Stimulated activated naive CD8-positive, alpha-beta T cell treated with anti-CD3 and anti-CD28 coated beads, Interleukin-15, amount 100 ng/mL, for 72 hours (primary cell): Measurements from ENCODE around the gene ATRX.
"Not testable (repeated sequence)": the region's sequence is repeated elsewhere in the genome, so short reads cannot be mapped to it uniquely, and the experiment has no call there.

Experiments
- ATAC-seq: fragments of 150-1000 bp; cut with Tn5 transposase; 2 replicates; pipeline ENCODE4 v1.10.0; 2021; ENCODE audit warnings: mild to moderate bottlenecking, moderate library complexity
- DNase-seq, 2 donors: peaks; one replicate each; pipeline ENCODE4 v3.0.0; 2021 to 2022
- H3K27ac Mint-ChIP-seq, 2 donors: one replicate each; pipeline ENCODE4 v1.8.0; 2022; ENCODE audit warnings: mild to moderate bottlenecking in 2 of 2, mixed read lengths in 2 of 2, moderate library complexity in 2 of 2
- H3K27me3 Mint-ChIP-seq: one replicate; pipeline ENCODE4 v1.8.0; 2022; ENCODE audit warnings: mixed read lengths
- H3K4me1 Mint-ChIP-seq: one replicate; pipeline ENCODE4 v1.8.0; 2022; ENCODE audit warnings: mild to moderate bottlenecking, mixed read lengths
- H3K4me3 Mint-ChIP-seq, 2 donors: one replicate each; pipeline ENCODE4 v1.8.0; 2022; ENCODE audit warnings: mild to moderate bottlenecking in 2 of 2, mixed read lengths in 2 of 2, moderate library complexity in 1 of 2
- H3K9me3 Mint-ChIP-seq, 2 donors: one replicate each; pipeline ENCODE4 v1.8.0; 2022; ENCODE audit warnings: mixed read lengths in 2 of 2

The ATRX gene

GRCh38 chrX:77617206-77617605, 168.8 kb downstream of the ATRX start:
- peaks cover 1% of the 10 kb centered on the region for H3K4me1 Mint-ChIP-seq
- H3K27ac Mint-ChIP-seq: peak overlapping the region in 1 of 2 donors; percentile 5
- no peaks in the 10 kb centered on the region for H3K9me3 Mint-ChIP-seq
- DNase-seq: no peak
- H3K4me3 Mint-ChIP-seq: no peak overlapping the region
- ATAC-seq: no peak
- no peaks in the 10 kb centered on the region for H3K27me3 Mint-ChIP-seq

- Mint-ChIP-seq H3K27ac (peak overlapping the region in 1 of 2 donors; percentile 34), H3K4me3 (no peak overlapping the region), H3K4me1 (peaks cover 5% of the 10 kb centered on the region), H3K27me3 (no peaks in the 10 kb centered on the region), H3K9me3 (no peaks in the 10 kb centered on the region)
- ATAC-seq (no peak), DNase-seq (no peak)
Observed at GRCh38 chrX:77603635-77604336, 182.2 kb downstream of the ATRX start.

DNA sequence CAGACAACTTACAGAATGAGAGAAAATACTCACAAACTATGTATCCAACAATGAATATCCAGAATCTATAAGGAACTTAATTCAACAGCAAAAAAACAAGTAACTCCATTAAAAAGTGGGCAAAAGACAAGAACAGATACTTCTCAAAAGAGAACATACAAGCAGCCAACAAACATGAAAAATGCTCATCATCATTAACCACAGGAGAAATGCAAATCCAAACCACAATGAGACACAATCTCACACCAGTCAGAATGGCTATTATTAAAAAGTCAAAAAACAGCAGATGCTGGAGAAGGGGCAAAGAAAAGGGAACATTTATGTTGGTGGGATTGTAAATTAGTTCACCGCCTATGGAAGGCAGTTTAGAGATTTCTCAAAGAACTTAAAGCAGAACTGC, 188.5 kb downstream of the ATRX start:
- Mint-ChIP-seq H3K27me3 (no peaks in the 10 kb centered on the region), H3K4me1 (peaks cover 8% of the 10 kb centered on the region), H3K9me3 (no peaks in the 10 kb centered on the region), H3K4me3 (no peak overlapping the region), H3K27ac (no peak overlapping the region)
- DNase-seq (no peak), ATAC-seq (no peak)

- no peak for DNase-seq
- no peak overlapping the region for H3K4me3 Mint-ChIP-seq
- no peaks in the 10 kb centered on the region for H3K9me3 Mint-ChIP-seq
- no peaks in the 10 kb centered on the region for H3K27me3 Mint-ChIP-seq
- H3K27ac Mint-ChIP-seq: peak overlapping the region in 1 of 2 donors; percentile 48
- no peak for ATAC-seq
- peaks cover 8% of the 10 kb centered on the region for H3K4me1 Mint-ChIP-seq
Observed at GRCh38 chrX:77597090-77597489, 188.9 kb downstream of the ATRX start.

- H3K27ac Mint-ChIP-seq: no peak overlapping the region
- DNase-seq (no peak), ATAC-seq (no peak)
- no peaks in the 10 kb centered on the region for H3K27me3 Mint-ChIP-seq
- H3K4me1 Mint-ChIP-seq: peaks cover 8% of the 10 kb centered on the region
- no peaks in the 10 kb centered on the region for H3K9me3 Mint-ChIP-seq
- no peak overlapping the region for H3K4me3 Mint-ChIP-seq
Observed at GRCh38 chrX:77595848-77596247, 190.2 kb downstream of the ATRX start.

GRCh38 chrX:77572322-77572721, 213.7 kb downstream of the ATRX start:
- ATAC-seq (no peak), DNase-seq (no peak)
- H3K4me3 Mint-ChIP-seq: no peak overlapping the region
- no peaks in the 10 kb centered on the region for H3K4me1 Mint-ChIP-seq
- H3K9me3 Mint-ChIP-seq: no peaks in the 10 kb centered on the region
- H3K27ac Mint-ChIP-seq: no peak overlapping the region
- H3K27me3 Mint-ChIP-seq: no peaks in the 10 kb centered on the region

- no peak for ATAC-seq
- Mint-ChIP-seq H3K4me3 (no peak overlapping the region), H3K4me1 (no peaks in the 10 kb centered on the region), H3K27me3 (no peaks in the 10 kb centered on the region), H3K9me3 (peaks cover 0 to 4% of the 10 kb centered on the region in 2 donors), H3K27ac (no peak overlapping the region)
- DNase-seq: no peak
Observed at GRCh38 chrX:77565278-77565677, 220.7 kb downstream of the ATRX start.

DNA sequence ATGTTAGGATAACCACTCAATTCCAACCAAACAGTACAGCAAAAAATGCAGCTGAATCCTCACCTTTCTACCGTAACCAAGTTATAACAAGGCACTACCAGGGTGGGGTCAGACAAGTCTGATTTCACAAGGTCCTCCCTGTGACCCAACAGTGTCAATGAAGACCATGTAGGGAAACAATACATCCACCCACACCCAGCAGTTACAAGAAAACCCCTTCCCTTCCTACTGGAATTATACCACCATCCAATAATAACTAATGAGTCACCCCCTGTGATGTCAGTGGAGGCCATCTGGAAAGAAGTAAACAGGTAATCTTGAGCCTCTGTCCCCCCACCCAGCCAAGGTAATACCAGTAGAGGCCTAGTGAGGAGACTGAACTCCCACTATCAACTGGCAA, 221.2 kb downstream of the ATRX start:
- ATAC-seq (no peak), DNase-seq (no peak)
- Mint-ChIP-seq H3K4me3 (no peak overlapping the region), H3K27me3 (no peaks in the 10 kb centered on the region), H3K9me3 (peaks cover 0 to 4% of the 10 kb centered on the region in 2 donors), H3K27ac (peak overlapping the region in 1 of 2 donors; percentile 46), H3K4me1 (no peaks in the 10 kb centered on the region)

- H3K27ac Mint-ChIP-seq: no peak overlapping the region
- no peaks in the 10 kb centered on the region for H3K27me3 Mint-ChIP-seq
- ATAC-seq (no peak), DNase-seq (no peak)
- H3K4me1 Mint-ChIP-seq: no peaks in the 10 kb centered on the region
- peaks cover 0 to 4% of the 10 kb centered on the region in 2 donors for H3K9me3 Mint-ChIP-seq
- H3K4me3 Mint-ChIP-seq: no peak overlapping the region
Observed at GRCh38 chrX:77561372-77561771, 224.6 kb downstream of the ATRX start.

DNA sequence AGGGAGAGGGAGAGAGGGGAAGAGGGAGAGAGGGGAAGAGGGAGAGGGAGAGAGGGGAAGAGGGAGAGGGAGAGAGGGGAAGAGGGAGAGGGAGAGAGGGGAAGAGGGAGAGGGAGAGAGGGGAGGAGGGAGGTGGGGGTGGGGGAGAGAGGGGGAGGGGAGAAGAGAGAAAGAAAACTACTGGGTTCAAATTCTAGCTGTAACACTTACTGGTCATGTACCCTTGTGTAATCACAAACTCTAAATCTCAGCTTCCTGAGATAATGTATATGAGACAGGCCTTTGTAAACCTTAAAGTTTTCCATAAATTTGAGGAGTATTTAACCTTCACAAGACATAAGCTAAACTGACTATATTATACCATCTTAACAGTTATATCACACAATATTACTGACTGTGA, 229.7 kb downstream of the ATRX start:
- Mint-ChIP-seq H3K4me3 (no peak overlapping the region), H3K9me3 (no peaks in the 10 kb centered on the region), H3K27ac (no peak overlapping the region), H3K27me3 (no peaks in the 10 kb centered on the region), H3K4me1 (no peaks in the 10 kb centered on the region)
- ATAC-seq (no peak), DNase-seq (no peak)

GRCh38 chrX:77548751-77549150, 237.3 kb downstream of the ATRX start:
- Mint-ChIP-seq H3K27ac (no peak overlapping the region), H3K4me1 (no peaks in the 10 kb centered on the region), H3K9me3 (no peaks in the 10 kb centered on the region), H3K27me3 (no peaks in the 10 kb centered on the region), H3K4me3 (no peak overlapping the region)
- DNase-seq (no peak), ATAC-seq (no peak)

DNA sequence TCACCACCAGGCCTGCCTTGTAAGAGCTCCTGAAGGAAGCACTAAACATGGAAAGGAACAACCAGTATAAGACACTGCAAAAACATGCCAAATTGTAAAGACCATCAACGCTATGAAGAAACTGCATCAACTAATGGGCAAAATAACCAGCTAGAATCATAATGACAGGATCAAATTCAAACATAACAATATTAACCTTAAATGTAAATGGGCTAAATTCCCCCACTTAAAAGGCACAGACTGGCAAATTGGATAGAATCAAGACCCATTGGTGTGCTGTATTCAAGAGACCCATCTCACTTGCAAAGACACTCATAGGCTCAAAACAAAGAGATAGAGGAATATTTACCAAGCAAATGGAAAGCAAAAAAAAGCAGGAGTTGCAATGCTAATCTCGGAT, 246.2 kb downstream of the ATRX start:
- H3K4me1 Mint-ChIP-seq, DNase-seq, H3K27ac Mint-ChIP-seq, H3K27me3 Mint-ChIP-seq, ATAC-seq, H3K4me3 Mint-ChIP-seq: not testable (repeated sequence)
- H3K9me3 Mint-ChIP-seq: peaks cover 13 to 23% of the 10 kb centered on the region in 2 donors

DNA sequence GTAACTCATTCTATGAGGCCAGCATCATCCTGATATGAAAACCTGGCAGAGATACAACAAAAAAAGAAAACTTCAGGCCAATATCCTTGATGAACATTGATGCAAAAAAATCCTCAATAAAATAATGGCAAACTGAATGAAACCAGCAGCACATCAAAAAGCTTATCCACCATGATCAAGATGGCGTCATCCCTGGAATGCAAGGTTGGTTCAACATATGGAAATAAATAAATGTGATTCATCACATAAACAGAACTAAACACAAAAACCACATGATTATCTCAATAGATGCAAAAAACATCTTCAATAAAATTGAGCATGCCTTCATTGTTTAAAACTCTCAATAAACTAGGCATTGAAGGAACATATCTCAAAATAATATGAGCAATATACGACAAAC, 254.8 kb downstream of the ATRX start:
- H3K27ac Mint-ChIP-seq, H3K9me3 Mint-ChIP-seq, H3K4me3 Mint-ChIP-seq, ATAC-seq, DNase-seq, H3K27me3 Mint-ChIP-seq: not testable (repeated sequence)
- peaks cover 23% of the 10 kb centered on the region for H3K4me1 Mint-ChIP-seq

GRCh38 chrX:77528034-77528433, 258.0 kb downstream of the ATRX start:
- no peaks in the 10 kb centered on the region for H3K9me3 Mint-ChIP-seq
- no peak overlapping the region for H3K4me3 Mint-ChIP-seq
- no peak for DNase-seq
- H3K27ac Mint-ChIP-seq: peak overlapping the region in 1 of 2 donors; percentile 42
- H3K27me3 Mint-ChIP-seq: no peaks in the 10 kb centered on the region
- peaks cover 23% of the 10 kb centered on the region for H3K4me1 Mint-ChIP-seq
- no peak for ATAC-seq

- no peak overlapping the region for H3K4me3 Mint-ChIP-seq
Observed at GRCh38 chrX:77527233-77528001, 258.6 kb downstream of the ATRX start.

GRCh38 chrX:77519765-77520164, 266.3 kb downstream of the ATRX start:
- no peak overlapping the region for H3K27ac Mint-ChIP-seq
- H3K4me1 Mint-ChIP-seq: no peaks in the 10 kb centered on the region
- ATAC-seq (no peak), DNase-seq (no peak)
- H3K9me3 Mint-ChIP-seq: peaks cover 6 to 15% of the 10 kb centered on the region in 2 donors
- no peaks in the 10 kb centered on the region for H3K27me3 Mint-ChIP-seq
- no peak overlapping the region for H3K4me3 Mint-ChIP-seq

More at GRCh38 chrX:77527233-77528001, 258.6 kb downstream of the ATRX start:
- peaks cover 20% of the 10 kb centered on the region for H3K4me1 Mint-ChIP-seq
- H3K9me3 Mint-ChIP-seq: no peaks in the 10 kb centered on the region
- DNase-seq (no peak), ATAC-seq (no peak)
- H3K27me3 Mint-ChIP-seq: no peaks in the 10 kb centered on the region
- no peak overlapping the region for H3K27ac Mint-ChIP-seq
